ENCODE measurements around the gene NT5DC3.

GRCh38 chr12:103794309-103795213 lies 46.5 kb downstream of the NT5DC3 start:
- TF ChIP-seq CTCF (IDR thresholded peaks at IDR 0.05) (no peak), POLR2A (IDR thresholded peaks at IDR 0.05) (no peak)
